ENCODE measurements around the gene CEP112. TPM values are rescaled to one million over a fixed set of nuclear protein-coding genes. Genes with fewer than 3 reads are reported as not detected.
A peak's percentile ranks its signal among the peaks of the same experiment; 100 is the strongest.
"Not testable (repeated sequence)": the region's sequence is repeated elsewhere in the genome, so short reads cannot be mapped to it uniquely, and the experiment has no call there.

Gene CEP112
- total RNA-seq, 1 donor from 2014 or later = 14.8 TPM

DNA sequence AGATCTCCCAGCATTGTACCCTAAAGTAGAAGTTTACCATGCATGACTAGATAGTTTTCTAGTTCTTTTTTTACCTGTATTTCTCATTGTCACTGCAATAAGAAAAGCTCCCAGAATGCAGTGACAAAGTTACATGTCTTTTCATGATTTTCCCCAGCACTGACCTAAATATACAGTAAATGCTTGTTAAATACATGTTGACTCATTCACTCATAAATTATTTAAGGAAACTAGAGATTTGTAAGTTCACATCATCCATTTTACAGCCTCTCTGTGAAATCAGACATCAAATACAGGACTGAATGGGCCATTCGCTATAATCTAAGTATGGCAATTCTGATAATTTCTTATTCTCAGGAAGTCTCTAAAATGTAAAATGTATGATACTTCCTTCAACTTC lies 371.6 kb downstream of the CEP112 start:
- DNase-seq = no peak

DNA sequence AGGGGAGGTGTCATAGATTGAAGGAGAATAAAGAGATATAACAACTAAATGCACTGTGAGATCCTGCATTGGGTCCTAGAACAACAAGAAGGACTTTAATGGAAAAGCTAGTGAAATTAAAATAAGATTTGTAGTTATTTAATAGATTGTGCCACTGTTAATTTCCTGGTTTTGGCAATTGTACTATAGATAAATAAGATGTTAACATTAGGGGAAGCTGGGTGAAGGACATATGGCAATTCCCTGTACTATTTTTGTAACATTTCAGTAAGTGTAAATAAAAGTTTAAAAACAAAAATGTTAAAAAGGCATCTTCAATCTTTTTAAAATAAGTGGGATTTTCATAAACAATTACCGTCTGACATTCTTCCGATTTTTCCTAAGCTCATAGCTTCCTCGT lies 372.1 kb downstream of the CEP112 start:
- no peak for DNase-seq

DNA sequence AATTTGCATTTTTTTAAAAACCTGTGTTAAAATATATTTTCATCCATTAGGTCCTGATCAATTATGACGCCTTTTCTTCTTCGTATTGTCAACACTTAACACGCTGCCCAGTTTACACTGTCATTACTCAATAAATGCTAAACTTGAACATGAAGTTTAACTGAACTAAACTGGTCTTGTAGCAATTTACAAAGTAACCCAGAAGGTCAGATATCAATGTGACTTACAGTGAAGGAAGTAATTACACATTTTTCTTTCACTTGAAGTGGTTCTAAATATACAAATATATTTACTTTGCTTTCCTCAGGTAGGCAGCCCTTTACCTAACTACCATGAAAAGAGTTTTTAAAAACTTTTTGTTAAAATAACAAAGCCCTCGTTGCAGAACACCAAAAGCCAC lies 374.0 kb downstream of the CEP112 start:
- DNase-seq = no peak

DNA sequence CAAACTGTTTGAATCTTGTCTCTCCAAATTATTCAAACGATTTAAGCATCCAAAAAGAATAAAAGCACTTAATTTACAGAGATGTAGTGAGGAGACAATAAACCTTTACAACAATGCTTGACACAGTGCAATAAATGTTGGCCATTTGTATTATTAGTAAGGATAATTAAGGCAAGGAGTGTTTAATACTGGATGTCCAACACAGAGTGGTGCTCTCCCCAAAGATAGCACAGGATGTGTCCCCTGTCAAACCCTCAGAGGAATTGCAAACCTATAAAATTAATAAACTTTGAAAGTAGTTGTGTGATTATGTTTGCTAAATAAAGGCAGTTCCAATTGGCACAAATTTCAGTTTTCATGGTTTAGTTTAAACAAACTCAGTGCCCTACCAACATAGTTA lies 377.5 kb downstream of the CEP112 start:
- no peak for DNase-seq

DNA sequence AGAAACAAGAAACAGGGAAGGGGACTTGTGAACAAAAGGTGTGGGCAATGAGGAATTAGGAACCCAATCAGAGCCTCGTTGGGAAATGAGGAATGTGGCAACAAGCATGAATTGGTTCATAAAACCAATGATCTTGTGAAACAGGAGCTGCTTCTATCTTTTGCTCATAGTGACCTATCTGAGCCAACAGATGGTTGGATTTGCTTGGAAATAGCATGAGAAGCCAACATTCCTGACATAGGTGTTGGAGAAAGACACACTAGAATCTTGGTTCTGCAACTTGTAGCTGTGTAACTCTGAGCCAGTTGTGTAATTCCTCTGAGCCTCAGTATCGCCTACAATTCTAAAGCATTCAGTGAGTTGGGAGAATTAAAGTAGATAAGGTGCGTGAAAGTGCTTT lies 378.6 kb downstream of the CEP112 start:
- no peak for DNase-seq

DNA sequence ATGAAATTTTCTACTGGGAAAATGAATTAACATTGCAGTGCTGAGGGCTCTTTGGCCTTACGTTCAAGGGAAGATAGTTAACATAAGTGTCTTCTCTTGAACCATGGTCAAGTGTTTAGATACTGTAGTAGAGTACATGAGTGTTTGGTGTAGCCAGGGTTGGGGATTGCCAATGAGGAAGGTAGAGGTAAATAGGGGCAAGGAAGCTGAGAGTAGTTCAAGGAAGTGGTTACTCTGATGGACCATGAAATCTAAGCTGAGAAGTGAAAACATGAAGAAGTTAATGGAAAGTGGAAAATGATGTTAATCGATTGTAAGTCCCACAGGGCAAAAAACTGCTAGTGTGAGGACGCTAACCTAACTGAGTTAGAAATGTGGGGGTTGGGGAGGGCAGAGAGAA lies 380.9 kb downstream of the CEP112 start:
- no peak for DNase-seq

DNA sequence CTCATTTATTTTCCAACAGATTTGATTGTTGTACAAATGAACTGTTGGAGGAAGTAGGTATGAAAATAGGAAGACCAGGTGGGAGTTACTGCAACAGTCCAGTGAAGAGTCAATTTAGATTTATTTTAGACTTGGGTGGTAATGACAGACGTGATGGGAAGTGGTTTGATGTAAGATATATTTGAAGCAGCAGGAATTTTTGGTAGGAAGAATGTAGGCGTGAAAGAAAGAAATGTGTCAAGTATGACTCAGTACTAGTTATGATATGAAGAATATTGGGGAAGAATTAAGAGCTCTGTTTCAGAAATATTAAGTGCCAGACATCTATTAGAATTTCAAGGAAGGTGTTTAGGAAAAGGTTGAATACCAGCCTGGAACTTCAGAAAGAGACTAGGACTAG lies 382.6 kb downstream of the CEP112 start:
- no peak for DNase-seq

DNA sequence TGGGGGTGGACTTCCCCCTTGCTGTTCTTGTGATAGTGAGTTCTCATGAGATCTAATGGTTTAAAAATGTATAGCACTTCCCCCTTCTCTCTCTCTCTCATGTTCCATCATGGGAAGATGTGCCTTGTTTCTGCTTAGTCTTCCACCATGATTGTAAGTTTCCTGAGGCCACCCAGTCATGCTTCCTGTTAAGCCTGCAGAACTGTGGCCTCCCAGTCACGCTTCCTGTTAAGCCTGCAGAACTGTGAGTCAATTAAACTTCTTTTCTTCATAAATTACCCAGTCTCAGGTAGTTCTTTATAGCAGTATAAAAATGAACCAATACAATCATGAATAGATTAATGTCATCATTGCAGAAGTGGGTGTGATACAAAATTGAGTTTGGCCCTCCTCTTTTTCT lies 383.4 kb downstream of the CEP112 start:
- not testable (repeated sequence) for DNase-seq

DNA sequence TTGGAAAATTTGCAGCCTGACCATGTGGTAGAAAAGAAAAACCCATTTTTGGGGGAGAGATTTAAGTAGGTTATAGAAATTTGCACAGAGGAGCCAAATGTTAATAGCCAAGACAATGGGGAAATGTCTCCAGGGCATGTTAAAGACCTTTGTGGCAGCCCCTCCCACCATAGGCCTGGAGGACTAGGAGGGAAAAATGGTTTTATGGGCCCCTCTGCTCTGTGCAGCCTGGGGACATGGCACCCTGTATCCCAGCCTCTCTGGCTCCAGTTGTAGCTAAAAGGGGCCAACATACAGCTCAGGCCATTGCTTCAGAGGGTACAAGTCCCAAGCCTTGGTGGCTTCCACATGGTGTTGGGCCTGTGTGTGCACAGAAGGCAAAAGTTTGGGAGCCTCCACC lies 384.6 kb downstream of the CEP112 start:
- no peak for DNase-seq

DNA sequence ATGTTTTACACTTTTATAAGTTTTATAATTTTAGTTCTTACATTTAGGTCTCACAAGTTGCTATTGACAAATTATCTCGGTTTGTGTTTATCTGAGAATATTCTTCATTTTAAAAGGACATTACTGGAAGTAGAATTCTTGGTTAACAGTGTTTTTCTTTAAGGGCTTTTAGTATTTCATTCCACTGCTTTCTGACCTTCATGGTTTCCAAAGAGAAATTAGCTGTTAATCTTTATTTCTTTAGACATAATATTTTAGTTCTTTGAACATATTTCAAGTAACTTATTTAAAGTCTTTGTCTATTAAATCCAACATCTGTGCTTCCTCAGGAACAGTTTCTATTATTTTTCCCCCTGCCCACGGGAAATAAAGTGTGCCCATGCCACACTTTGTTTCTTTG lies 390.4 kb downstream of the CEP112 start:
- no peak for DNase-seq

DNA sequence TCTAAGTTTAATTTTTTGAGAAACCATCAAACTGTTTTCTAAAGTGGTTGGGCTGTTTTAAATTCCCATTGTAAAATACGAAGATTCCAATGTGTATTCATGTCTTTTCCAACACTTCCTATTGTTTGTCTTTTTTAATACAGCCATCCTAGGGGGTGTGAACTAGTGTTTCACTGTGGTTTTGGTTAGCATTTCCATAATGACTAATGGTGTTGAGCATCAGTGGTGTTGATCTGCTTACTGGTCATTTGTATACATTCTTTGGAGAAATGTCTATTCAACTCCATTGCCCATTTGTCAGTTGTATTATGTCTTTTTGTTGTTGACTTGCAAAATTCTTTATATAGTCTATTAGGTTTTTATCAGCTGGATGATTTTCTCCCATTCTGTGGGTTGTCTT lies 391.3 kb downstream of the CEP112 start:
- no peak for DNase-seq

DNA sequence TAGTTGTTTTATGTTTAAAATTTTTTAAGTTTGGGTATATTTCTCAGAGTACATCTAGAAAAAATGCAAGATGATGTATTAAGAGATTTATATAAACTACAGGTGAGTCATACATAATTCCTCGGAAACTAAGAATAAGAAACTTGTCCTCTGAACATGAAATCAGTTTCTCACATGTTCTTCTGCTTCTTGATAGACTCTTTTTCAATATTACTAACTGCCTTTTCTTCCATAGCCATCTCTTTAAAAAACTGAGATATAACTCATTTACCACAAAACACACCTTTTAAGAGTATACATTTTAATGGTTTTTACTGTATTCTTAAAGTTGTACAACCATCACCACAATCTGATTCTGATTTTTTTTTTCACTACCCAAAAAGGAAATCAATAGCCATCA lies 392.1 kb downstream of the CEP112 start:
- DNase-seq = no peak

DNA sequence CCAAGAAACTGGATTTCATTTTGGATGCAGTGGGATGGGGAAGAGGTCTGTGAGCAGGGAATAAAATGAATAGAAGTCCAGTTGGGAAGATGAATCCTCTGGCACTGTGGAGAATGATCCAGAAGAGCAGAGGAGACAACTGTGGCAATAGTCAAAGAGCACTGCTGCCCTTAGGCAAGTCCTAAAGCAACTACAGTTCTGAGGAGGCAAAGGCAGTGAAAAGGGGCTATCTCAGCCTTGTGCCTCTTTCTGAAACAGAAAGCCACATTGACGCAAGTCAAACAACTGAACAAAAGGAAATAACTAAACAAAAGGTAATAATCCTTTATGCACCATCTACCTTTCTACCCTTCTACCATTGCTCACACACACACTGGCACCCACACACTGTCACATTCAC lies 392.5 kb downstream of the CEP112 start:
- no peak for DNase-seq

DNA sequence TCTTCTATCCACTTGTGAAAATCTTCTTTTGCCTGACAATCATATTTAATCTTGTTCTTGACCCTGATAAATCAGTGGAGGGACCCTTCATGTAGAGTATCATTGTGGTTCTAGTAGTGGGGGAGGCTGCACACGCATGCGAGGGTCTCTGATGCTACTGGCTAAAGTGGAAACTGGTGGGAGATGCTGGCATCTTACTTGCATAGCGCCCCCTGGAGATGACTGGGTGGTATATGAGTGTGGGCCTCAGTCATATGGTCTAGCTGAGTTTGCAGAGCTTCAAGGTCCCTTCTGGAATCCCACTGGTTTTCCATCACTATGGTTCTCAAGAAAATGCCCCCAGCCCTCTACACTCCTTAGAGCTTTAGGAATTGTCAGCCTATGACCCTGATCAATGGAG lies 394.1 kb downstream of the CEP112 start:
- DNase-seq = peak; percentile 27

DNA sequence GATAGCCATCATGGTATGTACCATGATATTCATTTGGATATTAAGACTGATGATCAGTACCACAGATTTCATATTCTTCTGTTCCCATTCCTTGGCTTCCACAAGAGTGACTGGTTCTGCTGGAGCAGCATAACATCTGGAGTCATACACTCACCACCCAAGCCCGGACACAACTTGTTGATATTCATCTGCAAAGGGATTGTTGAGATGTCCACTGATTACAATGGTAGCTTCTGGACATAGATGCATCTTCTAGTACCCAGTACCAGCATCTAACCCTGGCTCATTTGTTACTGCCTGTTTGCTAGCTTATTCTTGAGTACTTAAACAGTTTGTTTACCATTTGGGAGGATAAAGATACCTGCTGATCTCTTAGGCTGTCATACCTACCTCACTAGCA lies 394.8 kb downstream of the CEP112 start:
- DNase-seq = no peak

DNA sequence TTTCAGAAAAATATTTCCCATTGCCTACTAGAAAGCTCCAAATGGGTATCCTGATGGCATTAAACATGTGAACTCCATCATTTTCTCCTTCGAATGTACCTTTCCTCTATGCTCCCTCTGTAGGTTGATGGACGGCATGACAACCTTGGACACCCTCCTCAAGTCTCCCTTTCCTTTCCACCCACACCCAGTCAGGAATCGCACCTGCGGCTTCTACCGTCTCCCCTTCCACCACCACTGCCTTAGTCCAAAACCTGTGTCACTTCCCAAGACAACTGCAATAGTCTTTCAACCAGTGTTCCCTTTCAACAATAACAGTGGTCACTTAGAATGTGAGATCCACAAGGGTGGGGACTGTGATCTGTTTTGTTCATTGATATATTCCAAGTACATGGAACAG lies 397.4 kb downstream of the CEP112 start:
- DNase-seq = peak; percentile 61

DNA sequence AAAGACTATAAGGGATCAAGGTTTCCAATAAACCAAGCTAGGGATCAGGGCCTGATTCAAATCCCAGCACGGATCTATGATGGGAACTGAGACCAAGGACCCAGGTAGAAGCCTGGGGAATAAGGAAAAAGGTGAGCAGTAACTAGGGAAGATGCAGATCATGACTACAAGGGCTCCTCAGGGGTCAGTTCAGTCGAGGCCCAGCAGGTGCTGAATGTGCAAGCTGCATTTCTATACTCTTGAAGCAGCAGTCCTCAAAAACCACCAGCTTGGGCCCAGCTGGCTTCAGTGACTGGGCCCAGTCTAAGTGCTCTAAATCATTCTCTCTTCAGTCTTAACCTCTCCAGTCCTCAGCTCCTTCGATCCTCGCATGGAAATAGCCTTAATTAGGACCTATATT lies 401.7 kb downstream of the CEP112 start:
- no peak for DNase-seq

DNA sequence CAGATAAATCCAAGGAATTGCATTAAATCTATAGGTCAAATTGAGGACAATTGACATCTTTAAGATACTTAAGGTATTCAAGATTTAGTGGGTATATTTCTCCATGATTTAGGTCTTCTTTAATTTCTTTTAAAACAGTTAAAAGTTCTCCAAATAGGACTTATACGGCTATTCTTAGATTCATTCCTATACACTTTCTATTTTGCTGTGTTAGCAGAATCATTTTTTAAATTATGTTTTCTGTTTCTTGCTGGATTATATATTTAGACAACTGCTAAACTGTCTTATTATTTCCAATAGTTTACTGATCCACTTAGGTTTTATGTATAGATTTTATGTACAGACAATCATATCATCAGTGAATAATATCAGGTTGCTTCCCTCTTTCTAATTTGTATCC lies 404.4 kb downstream of the CEP112 start:
- no peak for DNase-seq

DNA sequence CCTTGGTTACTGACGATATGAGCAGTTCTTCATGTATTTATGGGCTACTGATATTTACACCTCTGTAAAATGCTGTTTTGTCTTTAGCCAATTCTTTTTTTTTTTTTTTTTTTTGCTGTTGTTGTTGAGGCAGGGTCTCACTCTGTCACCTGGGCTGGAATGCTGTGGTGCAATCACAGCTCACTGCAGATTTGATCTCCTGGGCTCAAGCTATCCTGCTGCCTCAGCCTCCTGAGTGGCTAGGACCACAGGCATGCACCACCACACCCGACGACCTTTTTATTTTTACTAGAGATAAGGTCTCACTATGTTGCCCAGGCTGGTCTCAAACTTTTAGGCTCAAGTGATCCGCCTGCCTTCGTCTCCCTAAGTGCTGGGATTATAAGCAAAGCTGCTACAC lies 405.5 kb downstream of the CEP112 start:
- no peak for DNase-seq

DNA sequence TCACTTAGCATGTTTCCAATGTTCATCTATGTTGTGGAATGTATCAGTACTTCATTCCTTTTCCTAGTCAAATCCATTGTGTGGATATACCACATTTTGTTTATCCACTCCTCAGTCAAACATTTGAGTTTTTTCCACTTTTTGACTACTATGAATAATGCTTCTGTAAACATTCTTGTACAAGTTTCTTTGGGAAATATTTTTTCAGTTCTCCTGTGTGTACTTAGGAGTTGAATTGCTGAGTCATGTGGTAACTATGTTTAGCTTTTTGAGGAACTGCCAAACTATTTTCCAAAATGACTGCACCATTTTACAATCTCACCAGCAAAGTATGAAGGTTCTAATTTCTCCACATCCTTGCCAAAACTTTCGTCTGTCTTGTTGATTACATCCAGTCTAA lies 406.8 kb downstream of the CEP112 start:
- DNase-seq = peak; percentile 89

DNA sequence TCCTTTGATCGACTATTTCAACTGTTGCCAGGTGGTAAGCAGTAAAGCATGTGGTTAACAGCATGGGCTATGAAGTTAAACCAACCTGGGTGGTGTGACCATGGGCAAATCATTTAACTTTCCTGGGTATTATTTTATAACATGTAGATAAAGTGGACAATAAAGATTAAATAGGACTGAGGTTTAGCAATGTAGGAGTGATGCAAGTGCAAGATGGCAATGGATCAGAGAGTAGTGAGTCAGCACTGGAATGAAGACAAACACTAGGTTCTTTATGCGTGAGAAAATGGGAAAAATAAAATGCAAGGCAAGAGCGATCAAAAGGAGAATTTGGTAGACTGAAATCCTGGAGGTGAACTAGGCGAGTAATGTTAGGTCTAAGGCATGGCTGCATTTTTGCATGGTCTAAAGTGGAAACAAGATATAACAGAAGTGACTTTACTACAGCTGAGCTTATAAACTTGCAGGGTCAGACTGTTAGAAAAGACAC lies 408.0 kb downstream of the CEP112 start:
- DNase-seq = peak; percentile 43

DNA sequence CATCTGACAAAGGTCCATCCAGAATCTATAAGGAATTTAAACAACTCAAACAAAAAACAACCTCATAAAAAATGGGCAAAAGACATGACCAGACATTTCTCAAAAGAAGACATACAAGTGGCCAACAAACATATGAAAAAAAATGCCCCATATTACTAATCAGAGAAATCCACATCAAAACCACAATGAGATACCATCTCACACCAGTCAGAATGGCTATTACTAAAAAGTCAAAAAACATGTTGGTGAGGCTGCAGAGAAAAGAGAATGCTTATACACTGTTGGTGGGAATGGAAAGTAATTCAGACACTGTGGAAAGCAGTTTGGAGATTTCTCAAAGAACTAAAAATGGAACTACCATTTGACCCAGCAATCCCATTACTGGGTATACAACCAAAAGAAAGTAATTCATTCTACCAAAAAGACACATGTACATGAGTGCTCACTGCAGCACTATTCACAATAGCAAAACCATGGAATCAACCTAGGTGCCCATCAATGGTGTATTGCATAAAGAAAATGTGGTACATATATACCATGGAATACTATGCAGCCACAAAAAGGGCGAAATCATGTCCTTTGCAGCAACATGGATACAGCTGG lies 409.7 kb downstream of the CEP112 start:
- not testable (repeated sequence) for DNase-seq

DNA sequence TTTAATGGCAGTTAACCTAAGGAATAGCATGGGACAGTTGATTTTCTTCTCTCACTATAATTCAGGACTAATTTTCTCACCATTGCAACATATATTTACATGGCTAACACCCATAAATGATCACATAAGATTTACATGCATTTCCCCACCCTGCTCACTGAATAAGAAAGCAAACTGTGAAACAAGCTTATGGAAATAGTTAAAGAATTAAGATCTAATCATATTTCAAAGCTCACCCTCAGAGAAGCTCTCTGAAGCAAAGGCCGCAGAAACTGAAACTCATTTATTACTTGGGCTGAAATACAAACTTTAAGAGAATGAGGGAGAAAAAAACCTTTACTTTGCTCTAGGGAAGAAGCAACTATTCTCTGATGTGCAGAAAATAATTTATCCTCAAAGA lies 411.8 kb downstream of the CEP112 start:
- no peak for DNase-seq

DNA sequence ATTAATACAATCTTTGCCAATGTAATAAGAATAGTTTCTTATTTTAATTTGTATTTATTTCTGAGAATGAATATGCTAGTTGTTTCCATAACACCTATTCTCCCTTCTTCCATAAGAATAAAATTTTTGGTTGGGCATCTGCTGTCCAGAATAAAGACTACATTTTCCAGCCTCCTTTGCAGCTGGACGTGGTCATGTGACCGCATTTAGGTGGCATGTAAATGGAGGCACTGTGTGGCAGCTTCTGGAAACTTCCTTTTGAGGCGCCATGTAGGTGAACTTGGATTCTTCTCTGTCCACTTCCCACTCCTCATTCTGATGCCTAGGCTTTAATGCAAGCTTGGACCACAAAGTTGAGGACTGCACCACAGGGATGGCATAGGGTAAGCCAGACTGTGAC lies 415.0 kb downstream of the CEP112 start:
- DNase-seq = no peak

DNA sequence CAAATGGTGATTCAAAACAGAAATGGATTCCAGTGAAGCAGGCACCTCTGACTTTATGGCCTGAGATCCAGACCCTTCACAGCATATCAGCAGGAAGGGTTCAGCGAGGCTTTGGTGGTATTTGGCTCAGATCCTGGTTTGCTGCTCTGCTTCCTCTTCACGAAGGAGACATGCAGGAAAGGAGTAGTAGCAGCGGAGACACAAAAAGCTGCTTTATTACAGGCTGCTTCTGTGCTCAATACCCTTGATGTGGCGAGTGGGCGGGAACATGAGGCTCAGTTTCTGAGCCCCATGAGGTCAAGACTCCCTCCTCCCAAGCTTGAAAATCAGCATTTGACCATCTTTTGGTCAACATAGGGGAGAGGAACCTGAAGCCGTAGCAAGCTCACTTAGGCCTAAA lies 417.1 kb downstream of the CEP112 start:
- DNase-seq = no peak

DNA sequence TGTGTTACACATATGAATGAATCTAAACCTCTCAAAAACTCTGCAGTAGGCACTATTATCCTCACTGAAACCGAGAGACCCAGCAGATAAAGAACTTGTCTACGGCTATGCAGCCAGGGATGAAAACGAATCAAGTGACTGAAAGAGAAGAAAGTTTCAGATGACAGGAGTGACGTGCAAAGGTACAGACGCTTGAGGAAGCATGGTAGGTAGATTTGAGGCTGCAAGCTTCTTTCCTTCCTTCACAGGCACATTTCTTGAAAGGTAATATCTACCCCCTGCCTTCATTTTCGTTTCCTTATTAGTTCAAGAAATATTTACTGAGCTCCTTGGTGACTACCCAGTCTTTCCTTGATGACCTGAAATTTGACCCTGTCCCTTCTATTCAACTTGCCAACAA lies 418.9 kb downstream of the CEP112 start:
- DNase-seq = no peak
